IMR-90 (cell line): ENCODE results near the gene IQSEC1. TPM values are rescaled to one million over a fixed set of nuclear protein-coding genes. Genes with fewer than 3 reads are reported as not detected.

Experiments used
- ATAC-seq: fragments of 200-7000 bp; cut with Tn5 transposase; 2 replicates; pipeline ENCODE4 v1.9.1; 2020; ENCODE audit warnings: low read depth, mild to moderate bottlenecking, moderate library complexity
- BruUV-seq: library from RNA; stranded (reverse); fragments of 400-500 nt; replicated peaks from 2 replicates; lab custom pipeline; 2021; lab: Mats Ljungman, UMichigan
- CTCF ChIA-PET: fragments of 300-600 bp; formaldehyde crosslinking; extraction: SDS; loops from one replicate; lab custom pipeline; 2021; ENCODE audit warnings: antibody characterized with exemption; lab: Yijun Ruan, JAX
- POLR2A ChIA-PET: fragments of 300-600 bp; sonication (Branson Sonifier 250); formaldehyde crosslinking; loops from one replicate; lab custom pipeline; 2022; ENCODE audit warnings: antibody characterized with exemption; ENCODE audit not compliant: unreplicated experiment; lab: Charles Lee
- DNase-seq: peaks from one replicate; pipeline ENCODE4 v3.0.0; 2013
- H2AFZ ChIP-seq: replicated peaks from 2 replicates; pipeline ENCODE3; 2013; ENCODE audit warnings: low read length, mild to moderate bottlenecking; ENCODE audit not compliant: poor library complexity
- H2AK5ac ChIP-seq: 2 replicates; pipeline ENCODE4 v1.6.1; 2013; ENCODE audit warnings: low read depth, low read length, inconsistent platforms
- H2AK9ac ChIP-seq: replicated peaks from 2 replicates; pipeline ENCODE3; 2013; ENCODE audit warnings: mild to moderate bottlenecking, low read depth, low read length, moderate library complexity; ENCODE audit not compliant: poor library complexity
- H2BK120ac ChIP-seq: 2 replicates; pipeline ENCODE4 v1.6.1; 2013; ENCODE audit warnings: low read depth, low read length, inconsistent platforms
- H2BK15ac ChIP-seq: 3 replicates; pipeline ENCODE4 v1.6.1; 2013; ENCODE audit warnings: low read depth, low read length, inconsistent platforms
- H2BK20ac ChIP-seq: 2 replicates; pipeline ENCODE4 v1.6.1; 2013; ENCODE audit warnings: low read depth, mild to moderate bottlenecking, inconsistent platforms, low read length, moderate library complexity
- H2BK5ac ChIP-seq: 2 replicates; pipeline ENCODE4 v1.6.1; 2013; ENCODE audit warnings: mild to moderate bottlenecking, low read depth, low read length, inconsistent platforms; ENCODE audit not compliant: poor library complexity, severe bottlenecking
- H3K14ac ChIP-seq: replicated peaks from 2 replicates; pipeline ENCODE4 v1.6.1; 2013; ENCODE audit warnings: low read depth, low read length, inconsistent platforms
- H3K18ac ChIP-seq: 2 replicates; pipeline ENCODE4 v1.6.1; 2013; ENCODE audit warnings: low read depth, low read length, control low read depth
- H3K23ac ChIP-seq: 2 replicates; pipeline ENCODE4 v1.6.1; 2013; ENCODE audit warnings: low read depth, low read length, inconsistent platforms
- H3K27ac ChIP-seq: 2 replicates; pipeline ENCODE4 v1.5.1; 2013; ENCODE audit warnings: mild to moderate bottlenecking, control low read depth, low read length; ENCODE audit not compliant: insufficient read depth
- H3K27me3 ChIP-seq: 2 replicates; pipeline ENCODE4 v1.6.1; 2013; ENCODE audit warnings: low read length; ENCODE audit not compliant: control insufficient read depth, insufficient read depth
- H3K36me3 ChIP-seq: 2 replicates; pipeline ENCODE4 v1.6.1; 2013; ENCODE audit warnings: low read length, mixed read lengths; ENCODE audit not compliant: control insufficient read depth, insufficient read depth
- H3K4ac ChIP-seq: 2 replicates; pipeline ENCODE4 v1.6.1; 2013; ENCODE audit warnings: low read depth, low read length, inconsistent platforms
- H3K4me1 ChIP-seq: 2 replicates; pipeline ENCODE4 v1.6.1; 2013; ENCODE audit warnings: low read length, mixed read lengths; ENCODE audit not compliant: control insufficient read depth, insufficient read depth
- H3K4me2 ChIP-seq: 2 replicates; pipeline ENCODE4 v1.6.1; 2013; ENCODE audit warnings: low read depth, mild to moderate bottlenecking, control low read depth, low read length, moderate library complexity
- H3K4me3 ChIP-seq: 2 replicates; pipeline ENCODE4 v1.5.1; 2013; ENCODE audit warnings: low read depth, mild to moderate bottlenecking, control low read depth, low read length, moderate library complexity; ENCODE audit not compliant: insufficient read depth
- H3K56ac ChIP-seq: 2 replicates; pipeline ENCODE4 v1.6.1; 2013; ENCODE audit warnings: low read length, inconsistent platforms; ENCODE audit not compliant: insufficient read depth; ENCODE audit errors: extremely low read depth
- H3K79me1 ChIP-seq, 2 experiments: 2 replicates each; pipeline ENCODE4 v1.6.1; 2013; ENCODE audit warnings: low read length in 2 of 2, inconsistent platforms in 1 of 2, low read depth in 1 of 2
- H3K9ac ChIP-seq: 2 replicates; pipeline ENCODE4 v1.6.1; 2013; ENCODE audit warnings: low read depth, low read length, control low read depth
- H3K9me1 ChIP-seq: 2 replicates; pipeline ENCODE4 v1.6.1; 2013; ENCODE audit warnings: low read length, inconsistent platforms; ENCODE audit not compliant: insufficient read depth
- H3K9me3 ChIP-seq: 2 replicates; pipeline ENCODE4 v1.6.1; 2013; ENCODE audit warnings: low read length; ENCODE audit not compliant: control insufficient read depth, insufficient read depth
- H4K20me1 ChIP-seq: 2 replicates; pipeline ENCODE4 v1.6.1; 2013; ENCODE audit warnings: low read length, inconsistent platforms; ENCODE audit not compliant: insufficient read depth
- H4K5ac ChIP-seq: 2 replicates; pipeline ENCODE4 v1.6.1; 2013; ENCODE audit warnings: mild to moderate bottlenecking, low read depth, low read length, control low read depth
- H4K8ac ChIP-seq, 2 experiments: 2 replicates each; pipeline ENCODE4 v1.6.1; 2013; ENCODE audit warnings: low read depth in 2 of 2, low read length in 2 of 2, control low read depth in 1 of 2, inconsistent platforms in 1 of 2
- H4K91ac ChIP-seq: 2 replicates; pipeline ENCODE4 v1.6.1; 2013; ENCODE audit warnings: low read depth, low read length, inconsistent platforms; ENCODE audit not compliant: insufficient read depth
- BHLHE40 ChIP-seq: fragments of 150-350 bp; IDR thresholded peaks from 2 replicates; pipeline ENCODE4 v1.6.1; 2016; ENCODE audit warnings: mild to moderate bottlenecking, low read depth, low read length
- CEBPB ChIP-seq: IDR thresholded peaks from 2 replicates; pipeline ENCODE4 v1.6.1; 2012; ENCODE audit warnings: low read depth, low read length, improper control_type of control experiment
- CHD1 ChIP-seq: IDR thresholded peaks from 2 replicates; pipeline ENCODE4 v1.6.1; 2012; ENCODE audit warnings: low read depth, low read length, improper control_type of control experiment
- CTCF ChIP-seq: conservative IDR thresholded peaks from 2 replicates; pipeline ENCODE4 v1.5.1; 2012; ENCODE audit warnings: mild to moderate bottlenecking, low read depth, low read length, improper control_type of control experiment
- ELK1 ChIP-seq: fragments of 150-350 bp; IDR thresholded peaks from 2 replicates; pipeline ENCODE4 v1.6.1; 2016; ENCODE audit warnings: low read depth, mild to moderate bottlenecking, low read length, moderate library complexity, borderline replicate concordance
- FOS ChIP-seq: fragments of 150-350 bp; IDR thresholded peaks from 2 replicates; pipeline ENCODE4 v1.6.1; 2016; ENCODE audit warnings: low read depth, low read length
- MAFK ChIP-seq: IDR thresholded peaks from 2 replicates; pipeline ENCODE4 v1.6.1; 2012; ENCODE audit warnings: low read depth, low read length, improper control_type of control experiment
- MAZ ChIP-seq: IDR thresholded peaks from 2 replicates; pipeline ENCODE4 v1.6.1; 2012; ENCODE audit warnings: low read depth, mild to moderate bottlenecking, low read length, improper control_type of control experiment, moderate library complexity, borderline replicate concordance
- MXI1 ChIP-seq: IDR thresholded peaks from 2 replicates; pipeline ENCODE4 v1.6.1; 2012; ENCODE audit warnings: low read depth, mild to moderate bottlenecking, low read length, moderate library complexity, borderline replicate concordance
- NFE2L2 ChIP-seq: fragments of 150-350 bp; IDR thresholded peaks from 2 replicates; pipeline ENCODE4 v1.6.1; 2016; ENCODE audit warnings: low read depth, mild to moderate bottlenecking, low read length
- RAD21 ChIP-seq: IDR thresholded peaks from 2 replicates; pipeline ENCODE4 v1.6.1; 2012; ENCODE audit warnings: low read length, improper control_type of control experiment
- RCOR1 ChIP-seq: IDR thresholded peaks from 2 replicates; pipeline ENCODE4 v1.6.1; 2012; ENCODE audit warnings: mild to moderate bottlenecking, low read length, improper control_type of control experiment; ENCODE audit not compliant: insufficient replicate concordance
- RFX5 ChIP-seq: IDR thresholded peaks from 2 replicates; pipeline ENCODE4 v1.8.0; 2012; ENCODE audit warnings: low read depth, mild to moderate bottlenecking, low read length, moderate library complexity
- SMC3 ChIP-seq: fragments of 150-350 bp; IDR thresholded peaks from 2 replicates; pipeline ENCODE4 v1.6.1; 2016; ENCODE audit warnings: low read depth, mild to moderate bottlenecking, antibody characterized with exemption, low read length, moderate library complexity
- WGBS, 2 experiments: methylation state at CpG; one replicate each; pipeline versions ENCODE4 v1.1.5 to v1.1.7; 2013; ENCODE audit warnings: missing lambda C conversion rate in 2 of 2; ENCODE audit not compliant: insufficient read length in 1 of 2; ENCODE audit errors: extremely low coverage in 2 of 2; 5-methylcytosine and 5-hydroxymethylcytosine counted together
- dilution Hi-C: fragments of 300-500 bp; cut with HindIII; formaldehyde crosslinking; loops from one replicate; pipeline ENCODE4 v1.14.3; 2018; ENCODE audit warnings: low sequenced_read_pairs; ENCODE audit not compliant: unreplicated experiment
- in situ Hi-C: fragments of 300-500 bp; cut with MboI; formaldehyde crosslinking; loops from 3 replicates; pipeline ENCODE4 v1.14.3; 2019; ENCODE audit warnings: low sequenced_read_pairs, inconsistent platforms, mixed read lengths
- intact Hi-C: fragments of 100-400 bp; cut with micrococcal nuclease; formaldehyde crosslinking; loops from 2 replicates; pipeline ENCODE4 v1.10.0; 2022
- polyA plus RNA-seq, 3 experiments: library from polyadenylated mRNA; depleted of rRNA; stranded (reverse); fragments of >200 nt; gene quantifications; 2 replicates each; pipeline ENCODE4 v1.2.3, GENCODE V29; 2012; ENCODE audit warnings: low replicate concordance in 1 of 3
- total RNA-seq: library from RNA; depleted of rRNA; stranded (reverse); fragments of >200 nt; gene quantifications from 2 replicates; pipeline ENCODE4 v1.2.3, GENCODE V29; 2012
- TF ChIP-seq, protein P1 (sequence below): fragments of 150-350 bp; IDR thresholded peaks from 2 replicates; pipeline ENCODE4 v1.6.1; 2017; ENCODE audit warnings: mild to moderate bottlenecking, antibody characterized with exemption, low read length, low read depth

Gene IQSEC1
- total and polyA plus RNA-seq, 2 of the 4 experiments (the other 2 are of a cell fraction) = 5.9 to 11.9 TPM

GRCh38 chr3:13006216-13006990, 66.8 kb downstream of the IQSEC1 start:
- Histone ChIP-seq H3K27ac (no peak overlapping the region), H2AFZ (no peak overlapping the region), H3K4ac (no peak overlapping the region), H4K20me1 (no peaks in the 10 kb centered on the region), H2AK9ac (no peak overlapping the region), H4K8ac (no peak overlapping the region), H3K18ac (no peak overlapping the region), H3K27me3 (peaks cover 23% of the 10 kb centered on the region), H2BK120ac (no peak overlapping the region), H3K23ac (no peak overlapping the region), H3K14ac (no peak overlapping the region), H4K5ac (no peak overlapping the region), H4K91ac (no peak overlapping the region), H2BK20ac (no peak overlapping the region), H3K4me3 (no peak overlapping the region), H2BK15ac (no peak overlapping the region), H3K4me2 (no peak overlapping the region), H3K9me1 (no peaks in the 10 kb centered on the region), H3K56ac (no peak overlapping the region), H3K79me1 (no peaks in the 10 kb centered on the region), H2BK5ac (no peak overlapping the region), H3K36me3 (no peaks in the 10 kb centered on the region), H3K4me1 (no peaks in the 10 kb centered on the region; the same call in 1 of the 2 replicates), H2AK5ac (no peak overlapping the region), H3K9me3 (no peaks in the 10 kb centered on the region), H3K9ac (no peak overlapping the region)
- intact Hi-C loops = no loop called here
- ChIA-PET CTCF (interaction anchor here (2.0 kb wide), 1 partner anchor 10 kb away, joined by 8 read pairs; no protein-coding TSS in a partner anchor), POLR2A (no interaction called here)
- in situ Hi-C loops = no loop called here
- BruUV-seq = no TSS peak
- dilution Hi-C loops = no loop called here
- DNase-seq (no peak), ATAC-seq (no peak)
- 90% methylated on average over 2 of the region's 17 CpGs; no CpG with 5 or more reads in 1 of the 2 experiments for WGBS, 2 experiments
- TF ChIP-seq SMC3 (no peak), NFE2L2 (no peak), RCOR1 (no peak), CTCF (no peak), CHD1 (no peak), MAFK (no peak), RFX5 (no peak), CEBPB (no peak), MXI1 (no peak), MAZ (no peak), FOS (no peak), BHLHE40 (no peak), ELK1 (no peak), RAD21 (no peak)
- TF ChIP-seq, protein P1, sequence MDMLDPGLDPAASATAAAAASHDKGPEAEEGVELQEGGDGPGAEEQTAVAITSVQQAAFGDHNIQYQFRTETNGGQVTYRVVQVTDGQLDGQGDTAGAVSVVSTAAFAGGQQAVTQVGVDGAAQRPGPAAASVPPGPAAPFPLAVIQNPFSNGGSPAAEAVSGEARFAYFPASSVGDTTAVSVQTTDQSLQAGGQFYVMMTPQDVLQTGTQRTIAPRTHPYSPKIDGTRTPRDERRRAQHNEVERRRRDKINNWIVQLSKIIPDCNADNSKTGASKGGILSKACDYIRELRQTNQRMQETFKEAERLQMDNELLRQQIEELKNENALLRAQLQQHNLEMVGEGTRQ = no peak
